HepG2 (cell line): ENCODE data around the gene ARSB. TPM values are rescaled to one million over a fixed set of nuclear protein-coding genes. Genes with fewer than 3 reads are reported as not detected.

ENCODE experiments used
- ATAC-seq: fragments of 200-7000 bp; cut with Tn5 transposase; 3 replicates; pipeline ENCODE4 v1.9.1; 2020; ENCODE audit warnings: mild to moderate bottlenecking, moderate library complexity
- BruUV-seq: library from RNA; stranded (reverse); fragments of 400-500 nt; replicated peaks from 2 replicates; lab custom pipeline; 2021; lab: Mats Ljungman, UMichigan
- CTCF ChIA-PET: fragments of 300-600 bp; formaldehyde crosslinking; extraction: SDS; loops from one replicate; lab custom pipeline; 2021; ENCODE audit warnings: low total read pairs, inconsistent platforms, low intra/inter-chr PET ratio; lab: Yijun Ruan, JAX
- POLR2A ChIA-PET: fragments of 350-600 bp; sonication (Branson Sonifier 250); formaldehyde crosslinking; loops from one replicate; lab custom pipeline; 2020; ENCODE audit warnings: antibody characterized with exemption, inconsistent platforms; lab: Yijun Ruan, JAX
- DNase-seq: peaks from one replicate; pipeline ENCODE4 v3.0.0-alpha.2; 2015; ENCODE audit warnings: low spot score
- FAIRE-seq: peaks from 3 replicates; lab custom pipeline; 2011; peaks lifted over from hg19 to GRCh38; lab: Jason Lieb, UNC
- H2AFZ ChIP-seq: one replicate; pipeline ENCODE4 v1.6.1; 2011; ENCODE audit warnings: low read length, inconsistent platforms
- H3K27ac ChIP-seq: fragments of 300-600 bp; 3 replicates; pipeline ENCODE4 v1.8.0; 2011; ENCODE audit warnings: mixed run types, mild to moderate bottlenecking, mixed read lengths, low read length, inconsistent platforms; ENCODE audit not compliant: insufficient read depth; ENCODE audit errors: extremely low read length
- H3K27me3 ChIP-seq, 2 experiments: fragments of 200-600 bp in 1 of 2; 2 replicates in 1 of 2; 3 replicates in 1 of 2; pipeline versions ENCODE4 v1.6.0 to v1.8.0; 2011; ENCODE audit warnings: low read length in 2 of 2, mild to moderate bottlenecking in 2 of 2, moderate library complexity in 2 of 2, inconsistent platforms in 1 of 2; ENCODE audit not compliant: insufficient read depth in 2 of 2, control insufficient read depth in 1 of 2
- H3K36me3 ChIP-seq, 2 experiments: fragments of 200-600 bp in 1 of 2; replicated peaks in 1 of 2; 2 replicates in 1 of 2; 3 replicates in 1 of 2; pipeline versions ENCODE4 v1.5.1 to v1.8.0; 2011; ENCODE audit warnings: low read length in 2 of 2, inconsistent platforms in 1 of 2; ENCODE audit not compliant: insufficient read depth in 2 of 2, control insufficient read depth in 1 of 2
- H3K4me1 ChIP-seq: 2 replicates; pipeline ENCODE4 v1.5.1; 2012; ENCODE audit warnings: low read length, inconsistent platforms; ENCODE audit not compliant: insufficient read depth
- H3K4me2 ChIP-seq: 2 replicates; pipeline ENCODE4 v1.6.0; 2011; ENCODE audit warnings: low read depth, low read length, inconsistent platforms
- H3K4me3 ChIP-seq, 3 experiments: fragments of 200-600 bp in 1 of 3; sonication (generic), shearing (Covaris generic) in 1 of 3; replicated peaks in 1 of 3; 2 replicates each; pipeline ENCODE4 v1.5.1; 2011 to 2016; ENCODE audit warnings: low read length in 3 of 3, inconsistent platforms in 2 of 3, low read depth in 2 of 3, mild to moderate bottlenecking in 2 of 3, control low read depth in 1 of 3, mixed read lengths in 1 of 3; ENCODE audit not compliant: insufficient read depth in 1 of 3
- H3K79me2 ChIP-seq: one replicate; pipeline ENCODE4 v1.6.1; 2011; ENCODE audit warnings: low read length, inconsistent platforms; ENCODE audit not compliant: insufficient read depth
- H3K9ac ChIP-seq: 2 replicates; pipeline ENCODE4 v1.6.0; 2011; ENCODE audit warnings: mild to moderate bottlenecking, low read depth, low read length, inconsistent platforms; ENCODE audit not compliant: insufficient read depth
- H3K9me3 ChIP-seq: 2 replicates; pipeline ENCODE4 v1.5.1; 2012; ENCODE audit warnings: mild to moderate bottlenecking, low read length
- H4K20me1 ChIP-seq: 2 replicates; pipeline ENCODE4 v1.6.0; 2011; ENCODE audit warnings: inconsistent platforms, mild to moderate bottlenecking, low read length, moderate library complexity; ENCODE audit not compliant: insufficient read depth
- ARNTL ChIP-seq: sonication (generic); formaldehyde crosslinking; IDR thresholded peaks from 2 replicates; pipeline ENCODE4 v1.4.0; 2020; ENCODE audit warnings: mild to moderate bottlenecking, missing genetic modification reagents
- ATF7-NPFF ChIP-seq: sonication (generic); formaldehyde crosslinking; IDR thresholded peaks from 2 replicates; pipeline ENCODE4 v1.8.1; 2023; ENCODE audit warnings: mild to moderate bottlenecking, low read depth, missing genetic modification reagents, moderate library complexity
- ATM ChIP-seq: fragments of 450-650 bp; IDR thresholded peaks from 2 replicates; pipeline ENCODE4 v1.7.1; 2017; ENCODE audit warnings: mild to moderate bottlenecking, borderline replicate concordance
- BCL3 ChIP-seq: sonication (generic); formaldehyde crosslinking; IDR thresholded peaks from 2 replicates; pipeline ENCODE4 v1.5.1; 2020; ENCODE audit warnings: mild to moderate bottlenecking, missing genetic modification reagents, moderate library complexity
- CBFB ChIP-seq: sonication (generic); formaldehyde crosslinking; IDR thresholded peaks from 2 replicates; pipeline ENCODE4 v1.4.0; 2020; ENCODE audit warnings: missing genetic modification reagents
- HIC2 ChIP-seq: sonication (generic); formaldehyde crosslinking; IDR thresholded peaks from 2 replicates; pipeline ENCODE4 v1.9.0; 2022; ENCODE audit warnings: low read depth, missing genetic modification reagents
- HNRNPLL ChIP-seq: fragments of 200-400 bp; formaldehyde crosslinking; IDR thresholded peaks from 2 replicates; pipeline ENCODE4 v1.6.1; 2017; ENCODE audit warnings: mild to moderate bottlenecking, low read depth, low read length; ENCODE audit not compliant: poor library complexity, severe bottlenecking
- KLF6 ChIP-seq: IDR thresholded peaks from 2 replicates; pipeline ENCODE4 v1.8.0; 2016; ENCODE audit warnings: missing biosample characterization, missing genetic modification reagents
- MAZ ChIP-seq, 2 experiments: sonication (generic) in 1 of 2; formaldehyde crosslinking in 1 of 2; IDR thresholded peaks; 2 replicates each; pipeline versions ENCODE4 v1.5.0 to v1.6.1; 2012 to 2020; ENCODE audit warnings: low read depth in 2 of 2, mild to moderate bottlenecking in 2 of 2, borderline replicate concordance in 1 of 2, improper control_type of control experiment in 1 of 2, low read length in 1 of 2, missing genetic modification reagents in 1 of 2, moderate library complexity in 1 of 2
- POGK ChIP-seq: sonication (generic); formaldehyde crosslinking; conservative IDR thresholded peaks from 2 replicates; pipeline ENCODE4 v1.8.0; 2022; ENCODE audit warnings: mild to moderate bottlenecking, moderate library complexity, missing genetic modification reagents
- POGZ ChIP-seq: sonication (generic); formaldehyde crosslinking; IDR thresholded peaks from 2 replicates; pipeline ENCODE4 v1.4.0; 2020; ENCODE audit warnings: mild to moderate bottlenecking, missing genetic modification reagents
- TCF7L2 ChIP-seq: IDR thresholded peaks from 2 replicates; pipeline ENCODE4 v1.6.1; 2011; ENCODE audit warnings: mild to moderate bottlenecking, low read depth, low read length, moderate library complexity
- ZNF17 ChIP-seq: sonication (generic); formaldehyde crosslinking; IDR thresholded peaks from 2 replicates; pipeline ENCODE4 v1.5.0; 2020; ENCODE audit warnings: mild to moderate bottlenecking, missing genetic modification reagents
- ZNF605 ChIP-seq: sonication (generic); formaldehyde crosslinking; IDR thresholded peaks from 2 replicates; pipeline ENCODE4 v1.8.0; 2022; ENCODE audit warnings: mild to moderate bottlenecking, missing genetic modification reagents
- ZNF674 ChIP-seq: sonication (generic); formaldehyde crosslinking; IDR thresholded peaks from 2 replicates; pipeline ENCODE4 v1.5.0; 2020; ENCODE audit warnings: low read depth, mild to moderate bottlenecking, missing genetic modification reagents
- WGBS: methylation state at CpG from one replicate; pipeline ENCODE4 v1.1.6; 2017; ENCODE audit warnings: low lambda C conversion rate; 5-methylcytosine and 5-hydroxymethylcytosine counted together
- in situ Hi-C: cut with HindIII; loops from 2 replicates; pipeline ENCODE4 v1.10.0; 2017; ENCODE audit warnings: low pct_unique_long_range_greater_than_20kb; ENCODE audit not compliant: extremely low pct_ligation_motif_present
- intact Hi-C: fragments of 100-400 bp; cut with micrococcal nuclease; formaldehyde crosslinking; loops from one replicate; pipeline ENCODE4 v1.10.0; 2022; ENCODE audit not compliant: unreplicated experiment
- polyA plus RNA-seq, 8 experiments: library from polyadenylated mRNA; depleted of rRNA in 3 of 8; stranded (reverse) in 7 of 8; unstranded in 1 of 8; fragments of >200 nt; fragmentation: Illumina TruSeq in 4 of 8; extraction: Trizol in 4 of 8; gene quantifications; 2 replicates each; pipeline versions ENCODE4 v1.2.1 to v1.2.3, GENCODE V29; 2011 to 2016; ENCODE audit warnings: low read depth in 4 of 8, missing spikeins in 1 of 8, mixed read lengths in 1 of 8; ENCODE audit not compliant: insufficient read depth in 1 of 8
- total RNA-seq, 5 experiments: library from RNA; depleted of rRNA; stranded (reverse); fragments of >200 nt; fragmentation: Illumina TruSeq; extraction: Trizol; gene quantifications; 2 replicates each; pipeline ENCODE4 v1.2.3, GENCODE V29; 2016; ENCODE audit warnings: low read depth in 1 of 5

ARSB gene
- total and polyA plus RNA-seq, 2 of the 13 experiments (the other 11 are each of a cell fraction or from before 2014, with no cell fraction given) = 52.6 to 66.4 TPM

- Histone ChIP-seq H4K20me1 (no peaks in the 10 kb centered on the region), H3K9ac (no peak overlapping the region), H3K36me3 (no peaks in the 10 kb centered on the region), H3K27ac (no peak overlapping the region), H3K4me2 (no peak overlapping the region), H3K79me2 (no peaks in the 10 kb centered on the region), H3K9me3 (no peaks in the 10 kb centered on the region), H2AFZ (no peak overlapping the region), H3K4me3 (no peak overlapping the region), H3K4me1 (peaks cover 35% of the 10 kb centered on the region), H3K27me3 (no peaks in the 10 kb centered on the region)
- in situ Hi-C loops (loop anchor here (25.0 kb wide), 1 partner anchor 457 kb away; no protein-coding TSS in a partner anchor), intact Hi-C loops (no loop called here)
- FAIRE-seq (no peak), DNase-seq (no peak), ATAC-seq (no peak)
- no peak for TF ChIP-seq BCL3 (CRISPR knock-in tag)
- no peak for TF ChIP-seq ATM
- TF ChIP-seq POGZ (CRISPR knock-in tag) = no peak
- no peak for TF ChIP-seq ZNF17 (CRISPR knock-in tag)
- no peak for TF ChIP-seq ARNTL (CRISPR knock-in tag)
- TF ChIP-seq TCF7L2 = no peak
- no peak for TF ChIP-seq HIC2 (CRISPR knock-in tag)
- TF ChIP-seq ATF7-NPFF = no peak
- no peak for TF ChIP-seq HNRNPLL
- TF ChIP-seq ZNF674 (CRISPR knock-in tag) = no peak
- TF ChIP-seq POGK (CRISPR knock-in tag) = no peak
- no peak for TF ChIP-seq ZNF605 (CRISPR knock-in tag)
- no peak for TF ChIP-seq KLF6 (CRISPR knock-in tag)
- TF ChIP-seq CBFB (CRISPR knock-in tag) = no peak
- no peak for TF ChIP-seq MAZ (IDR thresholded peaks at IDR 0.05; ENCODE audit: borderline replicate concordance, low read depth, low read length)
- TF ChIP-seq MAZ (CRISPR knock-in tag; IDR thresholded peaks at IDR 0.05; ENCODE audit: low read depth) = no peak
- 77% methylated on average over 4 of the region's 4 CpGs for WGBS
- CTCF ChIA-PET = no interaction called here
- BruUV-seq = no TSS peak
- POLR2A ChIA-PET = interaction anchor here (1.8 kb wide), 1 partner anchor 19 kb away, joined by 9 read pairs; no protein-coding TSS in a partner anchor
Observed at GRCh38 chr5:79005151-79005550, 20.0 kb upstream of the ARSB start.
